Glutamatergic neuron (in vitro differentiated cells): ENCODE results near the gene DCST1. TPM values are rescaled to one million over a fixed set of nuclear protein-coding genes. Genes with fewer than 3 reads are reported as not detected.
A peak's percentile ranks its signal among the peaks of the same experiment; 100 is the strongest.

Experiments used
- DNase-seq: peaks from one replicate; pipeline ENCODE4 v3.0.0; 2022
- H3K27ac Mint-ChIP-seq: one replicate; pipeline ENCODE4 v1.8.0; 2020; ENCODE audit warnings: mild to moderate bottlenecking, mixed read lengths, inconsistent platforms; ENCODE audit not compliant: unreplicated experiment
- H3K27me3 Mint-ChIP-seq: one replicate; pipeline ENCODE4 v1.8.0; 2020; ENCODE audit warnings: mild to moderate bottlenecking, moderate library complexity, mixed read lengths, inconsistent platforms; ENCODE audit not compliant: unreplicated experiment
- H3K36me3 Mint-ChIP-seq: one replicate; pipeline ENCODE4 v1.8.0; 2020; ENCODE audit warnings: mild to moderate bottlenecking, mixed read lengths, inconsistent platforms; ENCODE audit not compliant: unreplicated experiment
- H3K4me1 Mint-ChIP-seq: one replicate; pipeline ENCODE4 v1.8.0; 2020; ENCODE audit warnings: mild to moderate bottlenecking, low read depth, mixed read lengths, inconsistent platforms; ENCODE audit not compliant: unreplicated experiment
- H3K4me3 Mint-ChIP-seq: one replicate; pipeline ENCODE4 v1.8.0; 2020; ENCODE audit warnings: mild to moderate bottlenecking, mixed read lengths, inconsistent platforms; ENCODE audit not compliant: unreplicated experiment
- H3K9me3 Mint-ChIP-seq: one replicate; pipeline ENCODE4 v1.8.0; 2020; ENCODE audit warnings: mild to moderate bottlenecking, moderate library complexity, mixed read lengths, inconsistent platforms; ENCODE audit not compliant: unreplicated experiment
- total RNA-seq: library from RNA; stranded (reverse); fragmentation: NEBNext Ultra II Directional; extraction: Animal tissue kit (Norgen Biotek cat#: 25700); gene quantifications from one replicate; pipeline ENCODE4 v1.2.1, GENCODE V29; 2021; ENCODE audit not compliant: unreplicated experiment
- TF ChIP-seq, protein P1 (sequence below): fragments of 200-600 bp; sonication (generic); IDR thresholded peaks from one replicate; pipeline ENCODE4 v1.5.0; 2021; ENCODE audit not compliant: partially characterized antibody, unreplicated experiment

The DCST1 gene
- total RNA-seq, 1 donor from 2014 or later = not detected

DNA sequence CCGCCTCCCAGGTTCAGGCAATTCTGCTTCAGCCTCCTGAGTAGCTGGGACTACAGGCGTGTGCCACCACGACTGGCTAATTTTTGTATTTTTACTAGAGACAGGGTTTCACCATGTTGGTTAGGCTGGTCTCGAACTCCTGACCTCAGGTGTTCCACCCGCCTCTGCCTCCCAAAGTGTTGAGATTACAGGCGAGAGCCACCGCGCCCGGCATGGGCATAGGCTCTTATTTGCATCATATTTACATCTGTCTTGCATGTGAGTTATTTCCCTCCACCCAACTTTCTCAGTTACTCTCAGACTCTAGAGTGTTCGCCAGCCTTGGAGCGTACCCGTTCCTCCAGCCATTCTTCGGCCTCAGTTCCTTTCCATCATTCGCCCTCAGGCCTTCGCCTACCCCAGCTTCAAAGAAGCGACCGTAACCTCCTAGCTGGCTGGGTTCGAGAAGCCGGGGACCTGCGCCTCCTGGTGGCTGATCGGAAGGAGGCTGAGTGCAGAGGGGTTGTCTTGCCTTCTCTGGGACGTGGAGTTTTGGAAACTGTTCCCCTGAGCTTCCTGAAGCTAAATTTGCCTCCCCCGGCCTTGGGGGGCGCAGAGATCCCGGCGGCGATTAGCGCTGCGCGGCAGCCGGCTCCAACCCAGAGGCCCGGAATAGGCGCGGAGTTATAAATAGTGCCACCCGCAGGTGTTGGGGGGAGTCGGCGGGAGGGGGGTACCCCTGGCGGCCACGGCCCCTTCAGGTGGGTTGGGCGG lies 34.6 kb upstream of the DCST1 start:
- H3K27me3 Mint-ChIP-seq = peaks cover 5% of the 10 kb centered on the region
- peaks cover 4% of the 10 kb centered on the region for H3K4me1 Mint-ChIP-seq
- DNase-seq = peak; percentile 87

DNA sequence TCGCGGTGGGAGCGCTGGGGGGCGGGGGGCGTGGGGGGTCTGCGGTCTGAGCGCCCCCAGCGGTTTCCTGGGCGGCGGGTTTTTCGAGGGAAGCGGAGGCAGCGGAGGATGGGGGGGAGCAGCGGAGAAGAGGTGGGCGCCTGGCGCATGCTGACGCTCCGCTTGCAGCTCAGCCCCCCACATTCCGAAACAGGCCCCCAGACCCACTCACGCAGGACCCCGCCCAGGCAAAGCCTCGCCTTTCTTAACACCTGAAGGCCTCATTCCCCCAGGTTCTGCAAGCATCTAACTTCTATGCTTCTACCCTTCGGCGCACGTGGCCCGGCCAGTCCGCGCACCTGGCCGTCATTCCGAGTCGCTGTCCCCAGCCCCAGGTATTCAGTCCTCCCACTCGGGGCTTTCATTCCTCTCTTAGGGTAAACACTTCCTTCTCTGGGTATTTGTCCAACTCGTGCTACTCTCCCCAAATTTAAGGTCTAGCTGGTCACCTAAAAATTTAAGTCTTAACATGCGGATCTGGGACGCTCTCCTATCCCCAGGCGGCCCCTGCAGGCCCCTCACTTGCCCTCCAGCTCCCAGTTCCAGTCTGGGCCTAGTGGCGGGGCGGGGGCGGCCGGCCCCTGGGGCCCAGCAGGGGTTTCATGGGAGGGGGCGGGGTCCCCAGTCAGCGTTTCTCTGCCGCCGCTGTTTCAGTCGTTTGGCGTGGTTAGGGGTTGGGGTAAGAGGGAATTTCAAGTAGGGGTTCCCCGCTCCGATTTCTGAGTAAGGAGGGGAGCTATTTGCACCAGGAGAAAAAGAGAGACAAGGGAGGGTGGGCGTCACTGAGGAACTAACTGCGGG lies 33.8 kb upstream of the DCST1 start:
- H3K36me3 Mint-ChIP-seq = no peaks in the 10 kb centered on the region
- peaks cover 5% of the 10 kb centered on the region for H3K9me3 Mint-ChIP-seq
- DNase-seq = no peak
- no peak overlapping the region for H3K27ac Mint-ChIP-seq
- peaks cover 7% of the 10 kb centered on the region for H3K4me1 Mint-ChIP-seq
- H3K27me3 Mint-ChIP-seq = peaks cover 9% of the 10 kb centered on the region
- TF ChIP-seq, protein P1, sequence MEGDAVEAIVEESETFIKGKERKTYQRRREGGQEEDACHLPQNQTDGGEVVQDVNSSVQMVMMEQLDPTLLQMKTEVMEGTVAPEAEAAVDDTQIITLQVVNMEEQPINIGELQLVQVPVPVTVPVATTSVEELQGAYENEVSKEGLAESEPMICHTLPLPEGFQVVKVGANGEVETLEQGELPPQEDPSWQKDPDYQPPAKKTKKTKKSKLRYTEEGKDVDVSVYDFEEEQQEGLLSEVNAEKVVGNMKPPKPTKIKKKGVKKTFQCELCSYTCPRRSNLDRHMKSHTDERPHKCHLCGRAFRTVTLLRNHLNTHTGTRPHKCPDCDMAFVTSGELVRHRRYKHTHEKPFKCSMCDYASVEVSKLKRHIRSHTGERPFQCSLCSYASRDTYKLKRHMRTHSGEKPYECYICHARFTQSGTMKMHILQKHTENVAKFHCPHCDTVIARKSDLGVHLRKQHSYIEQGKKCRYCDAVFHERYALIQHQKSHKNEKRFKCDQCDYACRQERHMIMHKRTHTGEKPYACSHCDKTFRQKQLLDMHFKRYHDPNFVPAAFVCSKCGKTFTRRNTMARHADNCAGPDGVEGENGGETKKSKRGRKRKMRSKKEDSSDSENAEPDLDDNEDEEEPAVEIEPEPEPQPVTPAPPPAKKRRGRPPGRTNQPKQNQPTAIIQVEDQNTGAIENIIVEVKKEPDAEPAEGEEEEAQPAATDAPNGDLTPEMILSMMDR = no peak
- H3K4me3 Mint-ChIP-seq = peak overlapping the region; percentile 88

More for the DNA sequence above, 34.6 kb upstream of the DCST1 start:
- Mint-ChIP-seq H3K27ac (peak overlapping the region; percentile 22), H3K4me3 (peak overlapping the region; percentile 67), H3K36me3 (no peaks in the 10 kb centered on the region), H3K9me3 (peaks cover 5% of the 10 kb centered on the region)
- TF ChIP-seq, protein P1 = peak; percentile 92

DNA sequence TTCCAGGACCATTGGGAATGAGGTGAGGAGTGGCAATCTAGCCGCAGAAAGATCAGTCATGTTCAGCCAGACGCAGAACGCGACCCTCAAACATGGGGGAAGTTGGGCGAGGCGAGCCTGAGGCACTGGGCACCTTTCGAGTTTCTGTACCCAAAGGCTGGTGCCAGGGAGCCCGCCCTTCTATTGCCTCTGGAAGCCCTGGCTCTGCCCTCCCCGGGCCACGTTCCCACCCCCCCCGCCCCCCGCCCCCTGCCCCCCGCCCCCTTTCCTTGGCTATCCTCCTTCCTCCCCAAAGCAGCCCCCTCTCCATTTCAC lies 33.3 kb upstream of the DCST1 start:
- H3K4me1 Mint-ChIP-seq = peaks cover 7% of the 10 kb centered on the region
- DNase-seq = no peak
- TF ChIP-seq, protein P1 = no peak
- H3K27me3 Mint-ChIP-seq = peaks cover 9% of the 10 kb centered on the region
- no peak overlapping the region for H3K27ac Mint-ChIP-seq
- H3K4me3 Mint-ChIP-seq = peak overlapping the region; percentile 88
- H3K36me3 Mint-ChIP-seq = no peaks in the 10 kb centered on the region
- H3K9me3 Mint-ChIP-seq = peaks cover 5% of the 10 kb centered on the region

DNA sequence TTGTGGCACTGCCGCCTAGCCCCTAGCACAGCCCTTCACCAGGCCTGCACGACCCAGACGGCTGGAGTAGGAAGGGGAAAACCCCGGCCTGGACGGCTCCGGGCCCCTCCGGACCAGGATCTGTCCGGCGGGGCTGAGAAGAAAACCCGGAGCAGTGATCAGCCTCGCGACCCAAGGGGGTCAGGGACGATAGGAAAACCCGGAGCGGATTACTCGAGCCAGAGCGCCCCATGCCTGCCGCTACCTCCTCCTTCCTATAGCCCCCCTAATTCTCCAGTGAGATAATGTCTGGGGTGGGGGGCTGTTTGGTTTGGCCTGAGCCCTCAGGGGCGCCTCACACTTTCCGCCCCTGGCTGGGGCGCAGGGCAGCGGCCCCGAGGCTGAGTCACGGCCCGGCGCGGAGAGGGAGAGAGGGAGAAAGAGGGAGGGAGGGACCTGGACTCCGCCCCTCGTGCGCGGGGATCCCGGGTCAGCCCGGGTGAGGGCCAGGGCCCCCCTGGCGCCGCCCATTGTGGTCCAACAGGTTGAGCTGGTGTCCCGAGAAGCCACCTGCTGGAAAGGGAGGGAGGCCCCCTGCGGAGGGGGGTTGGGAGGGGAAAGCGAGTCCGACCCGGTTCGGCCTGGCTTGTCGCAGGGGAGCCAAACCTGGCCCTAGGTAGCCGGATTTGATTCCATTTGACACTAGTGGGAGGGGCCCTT lies 32.7 kb upstream of the DCST1 start:
- peak overlapping the region; percentile 75 for H3K4me3 Mint-ChIP-seq
- no peak overlapping the region for H3K27ac Mint-ChIP-seq
- H3K27me3 Mint-ChIP-seq = peaks cover 9% of the 10 kb centered on the region
- peaks cover 7% of the 10 kb centered on the region for H3K4me1 Mint-ChIP-seq
- no peaks in the 10 kb centered on the region for H3K36me3 Mint-ChIP-seq
- DNase-seq = peak; percentile 84
- TF ChIP-seq, protein P1 = no peak
- peaks cover 5% of the 10 kb centered on the region for H3K9me3 Mint-ChIP-seq
